GM10266 (cell line): ENCODE measurements around the gene TPR.

Experiments
- DNase-seq: peaks from one replicate; pipeline ENCODE4 v3.0.0; 2012; ENCODE audit errors: extremely low spot score
- TF ChIP-seq, protein P1 (sequence below): IDR thresholded peaks from 2 replicates; pipeline ENCODE4 v1.5.1; 2012; ENCODE audit warnings: mild to moderate bottlenecking, low read depth; ENCODE audit not compliant: control insufficient read depth, insufficient read depth; ENCODE audit errors: missing control alignments

The TPR gene

DNA sequence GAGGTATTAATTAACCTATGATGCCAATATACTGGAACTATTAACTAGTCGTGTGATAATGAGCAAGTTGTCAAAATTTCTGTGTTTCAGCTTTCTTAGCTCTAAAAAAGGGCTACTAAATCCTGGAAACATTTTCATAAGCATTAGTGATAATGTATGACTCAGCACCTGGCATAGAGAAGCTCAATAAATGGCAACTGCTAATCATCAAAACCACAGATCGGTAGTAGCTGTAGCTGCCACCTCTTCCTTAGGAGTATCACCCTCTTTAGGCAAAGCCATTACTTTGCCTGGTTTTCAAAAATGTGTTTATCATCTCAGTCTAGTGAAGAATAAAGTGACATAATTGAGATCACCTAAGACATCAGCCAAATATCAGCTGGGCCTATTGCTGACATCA, 75.5 kb downstream of the TPR start:
- TF ChIP-seq, protein P1, sequence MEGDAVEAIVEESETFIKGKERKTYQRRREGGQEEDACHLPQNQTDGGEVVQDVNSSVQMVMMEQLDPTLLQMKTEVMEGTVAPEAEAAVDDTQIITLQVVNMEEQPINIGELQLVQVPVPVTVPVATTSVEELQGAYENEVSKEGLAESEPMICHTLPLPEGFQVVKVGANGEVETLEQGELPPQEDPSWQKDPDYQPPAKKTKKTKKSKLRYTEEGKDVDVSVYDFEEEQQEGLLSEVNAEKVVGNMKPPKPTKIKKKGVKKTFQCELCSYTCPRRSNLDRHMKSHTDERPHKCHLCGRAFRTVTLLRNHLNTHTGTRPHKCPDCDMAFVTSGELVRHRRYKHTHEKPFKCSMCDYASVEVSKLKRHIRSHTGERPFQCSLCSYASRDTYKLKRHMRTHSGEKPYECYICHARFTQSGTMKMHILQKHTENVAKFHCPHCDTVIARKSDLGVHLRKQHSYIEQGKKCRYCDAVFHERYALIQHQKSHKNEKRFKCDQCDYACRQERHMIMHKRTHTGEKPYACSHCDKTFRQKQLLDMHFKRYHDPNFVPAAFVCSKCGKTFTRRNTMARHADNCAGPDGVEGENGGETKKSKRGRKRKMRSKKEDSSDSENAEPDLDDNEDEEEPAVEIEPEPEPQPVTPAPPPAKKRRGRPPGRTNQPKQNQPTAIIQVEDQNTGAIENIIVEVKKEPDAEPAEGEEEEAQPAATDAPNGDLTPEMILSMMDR, result no peak
- DNase-seq, result no peak

DNA sequence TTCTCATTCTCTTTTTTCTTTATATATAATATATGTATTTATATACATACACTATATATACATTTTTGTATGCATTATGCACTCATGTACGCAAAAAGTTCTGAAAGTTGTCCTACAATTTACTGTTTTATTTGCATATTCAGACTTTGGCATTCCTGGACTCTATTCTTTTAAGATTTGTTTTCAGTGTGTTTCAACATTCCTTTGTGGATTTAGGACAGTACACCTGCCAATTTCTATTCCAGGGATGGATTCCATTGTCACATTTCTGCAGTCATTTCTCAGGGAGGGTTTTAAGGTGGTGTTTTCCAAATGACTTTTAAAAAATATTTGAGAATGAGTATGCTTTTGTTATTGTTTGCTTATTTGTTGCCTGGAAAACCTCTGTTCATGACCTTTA, 76.2 kb downstream of the TPR start:
- TF ChIP-seq, protein P1, result no peak
- DNase-seq, result no peak

DNA sequence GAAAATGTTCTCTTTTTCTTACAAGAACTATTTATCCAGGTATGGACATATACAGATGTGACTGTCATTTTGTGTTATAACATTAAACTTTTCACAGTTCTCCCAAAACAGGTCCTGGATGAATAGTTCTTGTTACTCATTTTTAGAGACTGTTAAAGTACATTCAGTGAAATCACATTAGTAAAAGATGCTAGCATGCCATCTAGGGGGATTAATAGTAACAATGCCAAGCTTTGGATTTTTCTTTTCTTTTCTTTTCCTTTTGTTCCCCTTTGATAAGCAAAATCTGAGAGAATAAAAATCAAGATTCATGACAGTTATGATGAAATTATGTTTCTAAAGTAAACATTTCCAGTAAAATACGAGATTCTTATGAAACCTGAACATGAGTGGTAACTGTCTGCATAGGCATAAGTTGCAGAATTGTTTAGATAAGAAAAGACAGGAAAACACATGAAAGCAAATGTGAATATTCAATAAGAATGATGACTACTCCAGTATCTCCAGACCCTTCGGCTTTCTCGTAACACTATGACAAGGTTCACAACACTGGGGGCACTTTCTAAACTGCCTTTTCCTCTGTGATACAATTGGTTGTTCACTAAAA, 77.5 kb downstream of the TPR start:
- TF ChIP-seq, protein P1, result no peak
- DNase-seq, result no peak

DNA sequence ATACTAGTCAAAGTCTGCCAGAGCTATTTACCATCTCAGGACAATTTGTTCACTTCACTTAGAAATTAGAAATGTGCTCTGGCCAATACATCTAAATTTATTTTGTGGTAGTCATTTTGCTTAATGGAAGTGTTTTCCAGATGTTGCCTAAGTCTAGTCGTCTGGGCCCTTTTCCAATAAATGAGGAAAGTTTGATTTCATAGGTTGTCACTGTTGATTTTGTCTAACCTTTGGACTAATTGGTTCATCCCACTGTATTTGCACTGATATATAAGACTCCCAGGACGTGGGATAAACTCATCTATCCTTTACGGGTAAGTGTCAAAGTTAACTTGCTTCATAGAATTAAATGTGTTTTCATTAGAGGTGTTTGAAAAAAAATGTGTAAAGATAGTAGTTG, 79.1 kb downstream of the TPR start, which contains the start of gene PRG4:
PRG4 (plus strand) TSS at position 300 of the 400 bp plus-strand sequence.
- TF ChIP-seq, protein P1, result no peak
- no peak for DNase-seq

DNA sequence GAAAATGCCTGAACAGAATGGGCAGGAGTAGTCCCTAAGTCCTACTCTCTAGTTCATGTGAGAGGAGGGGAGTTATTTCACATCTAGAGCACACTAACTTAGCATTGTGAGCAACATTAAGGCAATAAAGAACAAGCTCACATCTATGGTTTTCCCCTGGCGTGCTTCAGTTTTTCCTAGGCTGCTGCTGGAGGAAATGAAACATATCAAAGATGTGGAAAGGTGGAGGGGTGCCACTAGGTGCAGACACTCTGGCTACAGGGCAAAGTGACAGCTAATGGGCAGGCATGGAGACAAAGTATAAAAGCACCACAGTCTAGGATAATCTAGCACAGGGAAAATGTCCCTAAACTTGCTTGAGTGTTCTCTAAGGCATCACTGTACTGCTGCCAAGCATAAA, 82.2 kb downstream of the TPR start:
- no peak for DNase-seq
- TF ChIP-seq, protein P1, result no peak

DNA sequence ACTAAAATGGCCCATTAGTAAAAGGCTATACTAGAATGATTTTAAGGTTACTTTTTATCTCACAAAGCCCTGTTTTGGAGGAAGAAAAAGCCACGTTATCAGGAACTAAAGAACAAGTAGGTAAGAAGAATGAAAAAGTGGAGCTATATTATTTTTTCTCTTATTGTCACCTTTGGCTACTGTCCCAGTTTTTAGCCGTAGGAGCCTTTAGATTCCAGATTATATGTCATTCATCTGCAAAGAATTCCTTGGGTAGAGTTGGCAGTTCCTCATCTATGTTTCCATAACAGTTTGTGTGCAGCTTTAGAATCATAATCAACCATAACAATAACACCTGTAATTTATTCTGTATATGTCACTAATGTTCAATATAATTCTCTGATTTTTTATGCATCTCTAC, 83.8 kb downstream of the TPR start:
- no peak for DNase-seq

DNA sequence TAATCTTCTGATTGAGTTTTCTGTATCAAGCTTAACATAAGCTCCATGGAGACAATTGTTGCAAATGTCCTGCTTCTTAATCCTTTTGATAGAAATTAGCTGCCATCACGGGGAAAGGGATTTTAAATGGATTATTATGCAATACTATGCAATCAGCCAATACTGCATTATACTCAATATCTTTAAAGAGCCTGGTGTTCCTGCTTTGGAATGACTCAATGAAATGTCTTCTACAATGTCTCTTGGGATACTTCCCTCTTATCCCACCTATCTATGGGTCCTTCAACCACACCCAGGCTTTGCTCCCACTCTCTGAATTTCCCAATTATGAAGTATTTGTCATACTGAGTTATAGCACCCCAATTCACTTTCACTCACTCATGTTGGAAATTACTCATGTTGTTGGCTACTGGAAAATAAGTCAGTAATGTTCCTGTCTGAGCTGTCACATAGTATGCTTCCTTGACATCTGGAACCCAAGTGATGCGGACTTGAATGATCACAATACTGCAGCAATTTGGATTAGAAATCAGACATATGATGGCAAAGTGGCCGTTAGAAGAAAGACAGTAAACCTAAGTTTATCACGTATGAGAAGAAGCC, 85.0 kb downstream of the TPR start:
- DNase-seq, result no peak
- TF ChIP-seq, protein P1, result no peak

More for the DNA sequence above, 83.8 kb downstream of the TPR start:
- TF ChIP-seq, protein P1, result no peak
